T-helper 1 cell (primary cell): ENCODE results near the gene STPG3.

Experiments
- DNase-seq, 5 donors: peaks; one replicate each; pipeline ENCODE4 v3.0.0-alpha.2; 2012 to 2020

The STPG3 gene

GRCh38 chr9:137302449-137303150, 51.5 kb downstream of the STPG3 start:
- DNase-seq: no peak
